Panc1 (cell line): ENCODE measurements around the gene DENND10. TPM values are rescaled to one million over a fixed set of nuclear protein-coding genes. Genes with fewer than 3 reads are reported as not detected.

Source experiments
- ATAC-seq: fragments of 200-7000 bp; cut with Tn5 transposase; 2 replicates; pipeline ENCODE4 v1.9.1; 2020; ENCODE audit warnings: mild to moderate bottlenecking, moderate library complexity
- BruUV-seq: library from RNA; stranded (reverse); fragments of 400-500 nt; replicated peaks from 2 replicates; lab custom pipeline; 2021; lab: Mats Ljungman, UMichigan
- CTCF ChIA-PET: fragments of 300-600 bp; sonication (Branson Sonifier 250); formaldehyde crosslinking; loops from one replicate; lab custom pipeline; 2022; ENCODE audit warnings: antibody characterized with exemption; lab: Charles Lee
- POLR2A ChIA-PET: fragments of 300-600 bp; sonication (Branson Sonifier 250); formaldehyde crosslinking; loops from one replicate; lab custom pipeline; 2022; ENCODE audit warnings: antibody characterized with exemption; lab: Charles Lee
- DNase-seq: peaks from one replicate; pipeline ENCODE4 v3.0.0-alpha.2; 2010; ENCODE audit warnings: low read depth, low spot score
- H3K27ac ChIP-seq: 2 replicates; pipeline ENCODE4 v1.5.1; 2011; ENCODE audit warnings: mild to moderate bottlenecking, low read length, inconsistent platforms
- H3K27me3 ChIP-seq: fragments of 200-500 bp; sonication (Bioruptor generic); 2 replicates; pipeline ENCODE4 v1.6.0; 2014; ENCODE audit warnings: low read length, inconsistent platforms; ENCODE audit not compliant: control insufficient read depth, insufficient read depth
- H3K36me3 ChIP-seq: fragments of 200-500 bp; sonication (Bioruptor generic); 2 replicates; pipeline ENCODE4 v1.5.1; 2014; ENCODE audit warnings: inconsistent platforms, mild to moderate bottlenecking, low read length, moderate library complexity; ENCODE audit not compliant: control insufficient read depth, insufficient read depth
- H3K4me1 ChIP-seq: 2 replicates; pipeline ENCODE4 v1.5.1; 2011; ENCODE audit warnings: inconsistent platforms, mild to moderate bottlenecking, low read length, moderate library complexity; ENCODE audit not compliant: control insufficient read depth, insufficient read depth
- H3K4me3 ChIP-seq, 2 experiments: 2 replicates each; pipeline ENCODE4 v1.5.1; 2011 to 2012; ENCODE audit warnings: low read depth in 2 of 2, low read length in 2 of 2, mild to moderate bottlenecking in 2 of 2, inconsistent platforms in 1 of 2, moderate library complexity in 1 of 2
- H3K9me3 ChIP-seq: fragments of 200-500 bp; sonication (Bioruptor generic); 2 replicates; pipeline ENCODE4 v1.5.1; 2014; ENCODE audit warnings: low read depth, mild to moderate bottlenecking, inconsistent platforms, low read length, moderate library complexity; ENCODE audit not compliant: control insufficient read depth, insufficient read depth
- POLR2AphosphoS5 ChIP-seq: IDR thresholded peaks from 2 replicates; pipeline ENCODE4 v1.6.1; 2012; ENCODE audit warnings: mild to moderate bottlenecking, low read depth, low read length, moderate library complexity
- REST ChIP-seq, 2 experiments: IDR thresholded peaks; 2 replicates each; pipeline ENCODE4 v1.6.1; 2011 to 2012; ENCODE audit warnings: low read depth in 2 of 2, control low read depth in 1 of 2, low read length in 1 of 2, mild to moderate bottlenecking in 1 of 2, moderate library complexity in 1 of 2; ENCODE audit not compliant: insufficient read depth in 1 of 2
- SIN3A ChIP-seq: IDR thresholded peaks from 2 replicates; pipeline ENCODE4 v1.6.1; 2012; ENCODE audit warnings: low read depth, mild to moderate bottlenecking, low read length, moderate library complexity, borderline replicate concordance; ENCODE audit not compliant: insufficient read depth
- TCF7L2 ChIP-seq: IDR thresholded peaks from 2 replicates; pipeline ENCODE4 v1.6.1; 2011; ENCODE audit warnings: mild to moderate bottlenecking, low read depth, low read length, inconsistent platforms
- in situ Hi-C: cut with HindIII; loops from 2 replicates; pipeline ENCODE4 v1.10.0; 2016; ENCODE audit warnings: low sequenced_read_pairs, low pct_unique_long_range_greater_than_20kb
- intact Hi-C: fragments of 100-400 bp; cut with micrococcal nuclease; formaldehyde crosslinking; loops from one replicate; pipeline ENCODE4 v1.10.0; 2022; ENCODE audit not compliant: unreplicated experiment
- total RNA-seq: library from RNA; stranded (reverse); gene quantifications from one replicate; pipeline ENCODE4 v1.2.1, GENCODE V29; 2021; ENCODE audit not compliant: unreplicated experiment
- TF ChIP-seq, protein P1 (sequence below): fragments of 450-650 bp; IDR thresholded peaks from 2 replicates; pipeline ENCODE4 v1.5.1; 2017; ENCODE audit warnings: mild to moderate bottlenecking

DENND10 gene
- total RNA-seq, 1 experiment from 2014 or later = 72.8 TPM

GRCh38 chr10:119061926-119062325, 42.0 kb upstream of the DENND10 start:
- ATAC-seq = no peak; the same call in 1 of the 2 replicates
- H3K9me3 ChIP-seq = no peaks in the 10 kb centered on the region
- H3K4me3 ChIP-seq = no peak overlapping the region
- in situ Hi-C loops (no loop called here), intact Hi-C loops (no loop called here)
- BruUV-seq = no TSS peak
- ChIA-PET POLR2A (no interaction called here), CTCF (no interaction called here)
- no peak for DNase-seq
- no peaks in the 10 kb centered on the region for H3K27me3 ChIP-seq
- no peak for TF ChIP-seq TCF7L2
- 0 out of 2 replicates have a peak, but pooled peaks have one; percentile 4 for TF ChIP-seq POLR2AphosphoS5
- H3K4me1 ChIP-seq = no peaks in the 10 kb centered on the region
- no peak overlapping the region for H3K27ac ChIP-seq
- peaks cover 76% of the 10 kb centered on the region for H3K36me3 ChIP-seq

GRCh38 chr10:119070395-119071165, 33.3 kb upstream of the DENND10 start:
- POLR2A ChIA-PET = no interaction called here
- Histone ChIP-seq H3K27ac (no peak overlapping the region), H3K36me3 (peaks cover 50% of the 10 kb centered on the region), H3K4me1 (peaks cover 14% of the 10 kb centered on the region; the same call in 1 of the 2 replicates), H3K4me3 (no peak overlapping the region), H3K27me3 (no peaks in the 10 kb centered on the region), H3K9me3 (no peaks in the 10 kb centered on the region)
- ATAC-seq (no peak), DNase-seq (no peak)
- CTCF ChIA-PET = no interaction called here
- no TSS peak for BruUV-seq
- TF ChIP-seq, protein P1, sequence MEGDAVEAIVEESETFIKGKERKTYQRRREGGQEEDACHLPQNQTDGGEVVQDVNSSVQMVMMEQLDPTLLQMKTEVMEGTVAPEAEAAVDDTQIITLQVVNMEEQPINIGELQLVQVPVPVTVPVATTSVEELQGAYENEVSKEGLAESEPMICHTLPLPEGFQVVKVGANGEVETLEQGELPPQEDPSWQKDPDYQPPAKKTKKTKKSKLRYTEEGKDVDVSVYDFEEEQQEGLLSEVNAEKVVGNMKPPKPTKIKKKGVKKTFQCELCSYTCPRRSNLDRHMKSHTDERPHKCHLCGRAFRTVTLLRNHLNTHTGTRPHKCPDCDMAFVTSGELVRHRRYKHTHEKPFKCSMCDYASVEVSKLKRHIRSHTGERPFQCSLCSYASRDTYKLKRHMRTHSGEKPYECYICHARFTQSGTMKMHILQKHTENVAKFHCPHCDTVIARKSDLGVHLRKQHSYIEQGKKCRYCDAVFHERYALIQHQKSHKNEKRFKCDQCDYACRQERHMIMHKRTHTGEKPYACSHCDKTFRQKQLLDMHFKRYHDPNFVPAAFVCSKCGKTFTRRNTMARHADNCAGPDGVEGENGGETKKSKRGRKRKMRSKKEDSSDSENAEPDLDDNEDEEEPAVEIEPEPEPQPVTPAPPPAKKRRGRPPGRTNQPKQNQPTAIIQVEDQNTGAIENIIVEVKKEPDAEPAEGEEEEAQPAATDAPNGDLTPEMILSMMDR = no peak
- TF ChIP-seq TCF7L2 (no peak), POLR2AphosphoS5 (no peak; the same call in 1 of the 2 replicates), SIN3A (no peak), REST (IDR thresholded peaks at IDR 0.05; ENCODE audit: insufficient read depth in 1 of 2, low read depth in 2 of 2, low read length in 1 of 2) (no peak)
- intact Hi-C loops (no loop called here), in situ Hi-C loops (no loop called here)

DNA sequence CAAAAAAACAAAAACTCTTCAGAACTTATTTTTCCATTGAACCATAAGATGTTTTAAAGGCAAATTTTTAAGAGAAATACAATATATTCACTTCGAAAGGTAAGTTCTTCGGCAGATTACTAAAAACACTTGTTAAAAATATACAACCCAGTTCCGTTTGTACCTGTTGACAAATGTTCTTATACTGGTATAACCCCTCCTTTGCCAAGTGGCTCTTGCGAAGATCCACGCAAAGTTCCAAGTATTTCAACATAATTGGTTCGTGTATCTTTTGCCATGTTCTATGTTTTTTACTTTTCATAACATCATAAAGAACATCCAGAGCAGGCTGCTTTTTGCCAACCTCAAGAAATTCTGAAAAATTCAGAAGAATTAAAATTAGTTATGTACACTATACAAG, 30.3 kb upstream of the DENND10 start:
- no peaks in the 10 kb centered on the region for H3K9me3 ChIP-seq
- H3K27ac ChIP-seq = no peak overlapping the region
- intact Hi-C loops = no loop called here
- BruUV-seq = no TSS peak
- in situ Hi-C loops = no loop called here
- ChIA-PET CTCF (no interaction called here), POLR2A (no interaction called here)
- peaks cover 50% of the 10 kb centered on the region for H3K36me3 ChIP-seq
- no peak overlapping the region for H3K4me3 ChIP-seq
- no peak for DNase-seq
- H3K4me1 ChIP-seq = peaks cover 35% of the 10 kb centered on the region
- no peaks in the 10 kb centered on the region for H3K27me3 ChIP-seq
- no peak for TF ChIP-seq SIN3A
- TF ChIP-seq, protein P1 = no peak
- TF ChIP-seq REST (IDR thresholded peaks at IDR 0.05; ENCODE audit: insufficient read depth in 1 of 2, low read depth in 2 of 2, low read length in 1 of 2) = no peak
- TF ChIP-seq POLR2AphosphoS5 = no peak
- no peak for TF ChIP-seq TCF7L2
- no peak for ATAC-seq
